PFSK-1 (cell line): ENCODE measurements around the gene UBA1.

Experiments used
- FOXP2 ChIP-seq: optimal IDR thresholded peaks from 2 replicates; pipeline ENCODE3; 2011; ENCODE audit warnings: borderline replicate concordance, control low read depth, inconsistent platforms; ENCODE audit not compliant: insufficient read depth; ENCODE audit errors: extremely low read length, extremely low read depth
- POLR2AphosphoS5 ChIP-seq: IDR thresholded peaks from 2 replicates; pipeline ENCODE4 v1.6.1; 2012; ENCODE audit warnings: low read depth, mild to moderate bottlenecking, control low read depth, low read length, moderate library complexity
- REST ChIP-seq, 2 experiments: IDR thresholded peaks; 2 replicates each; pipeline versions ENCODE4 v1.6.1 to v1.8.0; 2011 to 2012; ENCODE audit warnings: low read depth in 2 of 2, low read length in 2 of 2, control low read depth in 1 of 2, inconsistent platforms in 1 of 2, mild to moderate bottlenecking in 1 of 2, moderate library complexity in 1 of 2; ENCODE audit not compliant: insufficient read depth in 1 of 2
- SIN3A ChIP-seq: IDR thresholded peaks from 2 replicates; pipeline ENCODE4 v1.6.1; 2012; ENCODE audit warnings: mild to moderate bottlenecking, low read length, moderate library complexity, borderline replicate concordance; ENCODE audit not compliant: insufficient read depth
- TAF1 ChIP-seq: IDR thresholded peaks from 2 replicates; pipeline ENCODE4 v1.6.1; 2012; ENCODE audit warnings: low read length, control low read depth, borderline replicate concordance; ENCODE audit not compliant: insufficient read depth

The UBA1 gene

GRCh38 chrX:47194194-47194787, 662 bp downstream of the UBA1 start:
- TF ChIP-seq SIN3A (no peak), POLR2AphosphoS5 (no peak; the same call in 1 of the 2 replicates)

GRCh38 chrX:47196098-47196497, 2.5 kb downstream of the UBA1 start:
- no peak for TF ChIP-seq FOXP2
- TF ChIP-seq POLR2AphosphoS5: no peak
- TF ChIP-seq REST (IDR thresholded peaks at IDR 0.05; ENCODE audit: insufficient read depth in 1 of 2, low read depth in 2 of 2, low read length in 2 of 2): no peak
- no peak for TF ChIP-seq TAF1
- TF ChIP-seq SIN3A: no peak

- TF ChIP-seq POLR2AphosphoS5: no peak
- TF ChIP-seq REST (IDR thresholded peaks at IDR 0.05; ENCODE audit: insufficient read depth in 1 of 2, low read depth in 2 of 2, low read length in 2 of 2): no peak
- TF ChIP-seq TAF1: no peak
- TF ChIP-seq FOXP2: no peak
- TF ChIP-seq SIN3A: no peak
These were observed 3.9 kb downstream of the UBA1 start for GRCh38 chrX:47197526-47197925.

GRCh38 chrX:47198026-47198686, 4.5 kb downstream of the UBA1 start:
- TF ChIP-seq SIN3A (no peak), TAF1 (no peak), FOXP2 (no peak), POLR2AphosphoS5 (no peak; the same call in 1 of the 2 replicates), REST (IDR thresholded peaks at IDR 0.05; ENCODE audit: insufficient read depth in 1 of 2, low read depth in 2 of 2, low read length in 2 of 2) (no peak)

- TF ChIP-seq TAF1 (no peak), SIN3A (no peak), FOXP2 (no peak), REST (IDR thresholded peaks at IDR 0.05; ENCODE audit: insufficient read depth in 1 of 2, low read depth in 2 of 2, low read length in 2 of 2) (no peak), POLR2AphosphoS5 (no peak)
These were observed 5.1 kb downstream of the UBA1 start for GRCh38 chrX:47198687-47199080.
